GM12878 (cell line): ENCODE results near the gene MRPS23. TPM values are rescaled to one million over a fixed set of nuclear protein-coding genes. Genes with fewer than 3 reads are reported as not detected.

Experiments
- ATAC-seq: fragments of 200-7000 bp; cut with Tn5 transposase; 3 replicates; pipeline ENCODE4 v1.9.1; 2020; ENCODE audit warnings: mild to moderate bottlenecking, moderate library complexity
- BruUV-seq: library from RNA; stranded (reverse); fragments of 400-500 nt; replicated peaks from 2 replicates; lab custom pipeline; 2021; lab: Mats Ljungman, UMichigan
- CTCF ChIA-PET: fragments of 300-600 bp; sonication (Branson Sonifier 250); formaldehyde crosslinking; extraction: SDS; loops from one replicate; lab custom pipeline; 2021; ENCODE audit warnings: inconsistent platforms; lab: Yijun Ruan, JAX
- POLR2A ChIA-PET: fragments of 350-600 bp; formaldehyde crosslinking; extraction: SDS; loops from one replicate; lab custom pipeline; 2021; ENCODE audit warnings: inconsistent platforms; lab: Charles Lee
- RAD21 ChIA-PET: fragments of 300-600 bp; sonication (Branson Sonifier 250); formaldehyde crosslinking; loops from one replicate; lab custom pipeline; 2023; ENCODE audit warnings: antibody characterized with exemption; ENCODE audit not compliant: unreplicated experiment; lab: Charles Lee
- SMC1A ChIA-PET: fragments of 300-600 bp; sonication (Branson Sonifier 250); formaldehyde crosslinking; loops from one replicate; lab custom pipeline; 2023; ENCODE audit not compliant: unreplicated experiment, uncharacterized antibody; lab: Charles Lee
- DNase-seq: peaks from one replicate; pipeline ENCODE4 v3.0.0-alpha.2; 2011; ENCODE audit warnings: low read depth, low spot score
- FAIRE-seq: peaks from 3 replicates; lab custom pipeline; 2011; peaks lifted over from hg19 to GRCh38; lab: Jason Lieb, UNC
- H2AFZ ChIP-seq: 2 replicates; pipeline ENCODE4 v1.6.0; 2011; ENCODE audit warnings: low read depth, low read length, control low read depth; ENCODE audit not compliant: control insufficient read depth
- H3K27ac ChIP-seq: 2 replicates; pipeline ENCODE4 v1.5.1; 2011; ENCODE audit warnings: control low read depth; ENCODE audit not compliant: control insufficient read depth, insufficient read depth
- H3K27me3 ChIP-seq, 2 experiments: replicated peaks in 1 of 2; 2 replicates each; pipeline versions ENCODE4 v1.6.0 to v1.6.1; 2011; ENCODE audit warnings: low read length in 1 of 2; ENCODE audit not compliant: control insufficient read depth in 2 of 2, insufficient read depth in 2 of 2
- H3K36me3 ChIP-seq, 2 experiments: 2 replicates each; pipeline ENCODE4 v1.5.1; 2011; ENCODE audit warnings: low read length in 1 of 2; ENCODE audit not compliant: control insufficient read depth in 2 of 2, insufficient read depth in 2 of 2
- H3K4me1 ChIP-seq: 2 replicates; pipeline ENCODE4 v1.6.1; 2011; ENCODE audit warnings: mild to moderate bottlenecking, low read length, moderate library complexity, mixed read lengths; ENCODE audit not compliant: control insufficient read depth, insufficient read depth
- H3K4me2 ChIP-seq: 2 replicates; pipeline ENCODE4 v1.6.0; 2011; ENCODE audit warnings: control low read depth; ENCODE audit not compliant: control insufficient read depth, insufficient read depth
- H3K4me3 ChIP-seq: fragments of 200-600 bp; sonication (generic); 2 replicates; pipeline ENCODE4 v1.5.1; 2016
- H3K79me2 ChIP-seq: 2 replicates; pipeline ENCODE4 v1.6.0; 2011; ENCODE audit warnings: low read length; ENCODE audit not compliant: control insufficient read depth, insufficient read depth
- H3K9ac ChIP-seq: 2 replicates; pipeline ENCODE4 v1.8.0; 2011; ENCODE audit warnings: low read length, control low read depth, mixed read lengths; ENCODE audit not compliant: control insufficient read depth, insufficient read depth
- H3K9me3 ChIP-seq: replicated peaks from 3 replicates; pipeline ENCODE4 v1.5.1; 2011; ENCODE audit warnings: mild to moderate bottlenecking, low read length; ENCODE audit not compliant: control insufficient read depth, insufficient read depth
- H4K20me1 ChIP-seq: 2 replicates; pipeline ENCODE4 v1.6.0; 2011; ENCODE audit not compliant: control insufficient read depth, insufficient read depth
- BACH1 ChIP-seq: fragments of 450-650 bp; IDR thresholded peaks from 2 replicates; pipeline ENCODE4 v1.6.1; 2017; ENCODE audit warnings: mild to moderate bottlenecking, borderline replicate concordance
- CHD2 ChIP-seq: IDR thresholded peaks from 2 replicates; pipeline ENCODE4 v1.6.1; 2011; ENCODE audit warnings: low read depth, low read length, improper control_type of control experiment, borderline replicate concordance
- DPF2 ChIP-seq: fragments of 450-650 bp; IDR thresholded peaks from 2 replicates; pipeline ENCODE4 v1.6.1; 2017; ENCODE audit warnings: mild to moderate bottlenecking
- EGR1 ChIP-seq, 2 experiments: IDR thresholded peaks; 1 replicate in 1 of 2; 2 replicates in 1 of 2; pipeline ENCODE4 v1.6.1; 2011 to 2012; ENCODE audit warnings: low read depth in 2 of 2, low read length in 2 of 2, borderline replicate concordance in 1 of 2, mild to moderate bottlenecking in 1 of 2, moderate library complexity in 1 of 2
- GABPA ChIP-seq: IDR thresholded peaks from 2 replicates; pipeline ENCODE4 v1.6.1; 2014; ENCODE audit warnings: antibody characterized with exemption, low read depth, mild to moderate bottlenecking, inconsistent platforms
- MTA2 ChIP-seq: fragments of 450-650 bp; IDR thresholded peaks from 2 replicates; pipeline ENCODE4 v1.6.1; 2016; ENCODE audit warnings: low read depth, mild to moderate bottlenecking, moderate library complexity
- MTA3 ChIP-seq: IDR thresholded peaks from 2 replicates; pipeline ENCODE4 v1.6.1; 2012; ENCODE audit warnings: low read length, inconsistent platforms, borderline replicate concordance
- NR2C1 ChIP-seq: fragments of 450-650 bp; IDR thresholded peaks from 2 replicates; pipeline ENCODE4 v1.6.1; 2017; ENCODE audit warnings: antibody characterized with exemption, mild to moderate bottlenecking, moderate library complexity
- NR2C2 ChIP-seq: IDR thresholded peaks from 2 replicates; pipeline ENCODE4 v1.6.1; 2011; ENCODE audit warnings: borderline replicate concordance, low read depth; ENCODE audit not compliant: control insufficient read depth, insufficient read length
- POLR2AphosphoS5 ChIP-seq: IDR thresholded peaks from 2 replicates; pipeline ENCODE4 v1.6.1; 2011; ENCODE audit warnings: mild to moderate bottlenecking, low read length, inconsistent platforms
- RAD21 ChIP-seq: IDR thresholded peaks from 2 replicates; pipeline ENCODE4 v1.6.1; 2011; ENCODE audit warnings: mild to moderate bottlenecking, low read depth, low read length, moderate library complexity; ENCODE audit not compliant: insufficient read depth
- RELB ChIP-seq: fragments of 450-650 bp; IDR thresholded peaks from 2 replicates; pipeline ENCODE4 v1.6.1; 2017; ENCODE audit warnings: low read depth, mild to moderate bottlenecking, moderate library complexity
- SIN3A ChIP-seq: IDR thresholded peaks from 2 replicates; pipeline ENCODE4 v1.6.1; 2012; ENCODE audit warnings: low read depth, low read length, improper control_type of control experiment
- SIX5 ChIP-seq: IDR thresholded peaks from 2 replicates; pipeline ENCODE4 v1.6.1; 2011; ENCODE audit warnings: mild to moderate bottlenecking, low read depth, low read length, moderate library complexity; ENCODE audit not compliant: severe bottlenecking
- SP1 ChIP-seq: IDR thresholded peaks from one replicate; pipeline ENCODE4 v1.6.1; 2011; ENCODE audit warnings: low read depth, low read length
- ZNF217 ChIP-seq: fragments of 450-650 bp; IDR thresholded peaks from 2 replicates; pipeline ENCODE4 v1.6.1; 2017; ENCODE audit warnings: antibody characterized with exemption, mild to moderate bottlenecking
- WGBS: methylation state at CpG from one replicate; pipeline ENCODE4 v1.1.6; 2016; ENCODE audit warnings: low lambda C conversion rate; ENCODE audit not compliant: insufficient replicate concordance, insufficient coverage; ENCODE audit errors: missing lambda C conversion rate; 5-methylcytosine and 5-hydroxymethylcytosine counted together
- in situ Hi-C: fragments of 300-500 bp; cut with MboI; formaldehyde crosslinking; loops from 9 replicates; pipeline ENCODE4 v1.14.3; 2018; ENCODE audit warnings: mixed read lengths
- intact Hi-C: fragments of 100-400 bp; cut with micrococcal nuclease; formaldehyde crosslinking; loops from one replicate; pipeline ENCODE4 v1.14.2; 2022; ENCODE audit not compliant: unreplicated experiment
- polyA plus RNA-seq, 11 experiments: library from polyadenylated mRNA; depleted of rRNA in 4 of 11; unstranded in 6 of 11; stranded (reverse) in 5 of 11; fragments of >200 nt; fragmentation: Nextera tagmentation in 4 of 11; fragmentation: Illumina TruSeq in 1 of 11; extraction: Ambion mirVana in 4 of 11; extraction: Trizol in 1 of 11; gene quantifications; 1 replicate in 1 of 11; 2 replicates in 10 of 11; pipeline versions ENCODE4 v1.2.1 to v1.2.3, GENCODE V29; 2011 to 2016; ENCODE audit warnings: inconsistent platforms in 2 of 11, missing spikeins in 2 of 11, low read depth in 1 of 11
- total RNA-seq, 4 experiments: library from RNA; depleted of rRNA in 3 of 4; stranded (reverse); fragments of >200 nt in 3 of 4; fragmentation: Illumina TruSeq in 1 of 4; extraction: Trizol in 1 of 4; gene quantifications; 2 replicates each; pipeline versions ENCODE4 v1.2.1 to v1.2.3, GENCODE V29; 2013 to 2021
- TF ChIP-seq, protein P1 (sequence below): fragments of 450-650 bp; IDR thresholded peaks from 2 replicates; pipeline ENCODE4 v1.6.1; 2017; ENCODE audit warnings: mild to moderate bottlenecking, low read depth, inconsistent platforms; ENCODE audit not compliant: poor library complexity, severe bottlenecking
- TF ChIP-seq, protein P2 (sequence below): IDR thresholded peaks from 2 replicates; pipeline ENCODE4 v1.6.1; 2012; ENCODE audit warnings: low read depth, low read length, improper control_type of control experiment
- TF ChIP-seq, protein P3 (sequence below): IDR thresholded peaks from 2 replicates; pipeline ENCODE4 v1.6.1; 2012; ENCODE audit warnings: low read length, inconsistent platforms

The MRPS23 gene
- total and polyA plus RNA-seq, 10 of the 15 experiments (the other 5 are each of a cell fraction or from before 2014, with no cell fraction given) = 65.3 to 237 (median 87.9) TPM

- TF ChIP-seq MTA2 = no peak
- TF ChIP-seq, all 136 proteins: peak for 0
Observed at GRCh38 chr17:57818066-57818465, 31.8 kb downstream of the MRPS23 start (continued).

DNA sequence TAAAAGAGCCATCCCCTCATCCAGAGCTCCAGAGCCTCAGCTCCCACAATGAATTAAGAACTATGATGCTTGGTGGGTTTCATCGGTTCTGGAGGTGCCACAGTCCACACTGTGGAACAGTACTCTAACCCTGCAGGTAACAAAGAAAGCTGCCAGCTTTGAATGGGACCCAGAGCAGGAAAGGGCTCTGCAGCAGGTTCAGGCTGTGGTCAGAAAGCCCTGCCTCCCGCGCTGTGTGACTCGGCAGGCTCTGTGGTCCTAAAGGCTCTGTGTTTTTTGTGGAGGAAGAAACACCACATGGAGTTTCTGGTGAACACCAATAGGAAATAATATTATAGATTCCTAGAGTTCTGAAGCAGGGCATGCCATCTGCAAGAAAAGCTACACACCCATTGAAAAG, 32.5 kb downstream of the MRPS23 start:
- RAD21 ChIA-PET = no interaction called here
- H4K20me1 ChIP-seq = no peaks in the 10 kb centered on the region
- H3K4me1 ChIP-seq = no peaks in the 10 kb centered on the region
- H3K9ac ChIP-seq = no peak overlapping the region
- DNase-seq (no peak), ATAC-seq (no peak), FAIRE-seq (no peak)
- H3K4me2 ChIP-seq = no peak overlapping the region
- SMC1A ChIA-PET = no interaction called here
- no peaks in the 10 kb centered on the region for H3K9me3 ChIP-seq
- intact Hi-C loops (no loop called here), in situ Hi-C loops (no loop called here)
- H3K4me3 ChIP-seq = no peak overlapping the region
- no peaks in the 10 kb centered on the region for H3K79me2 ChIP-seq
- H3K27ac ChIP-seq = no peak overlapping the region
- H2AFZ ChIP-seq = no peak overlapping the region
- POLR2A ChIA-PET = no interaction called here
- BruUV-seq = no TSS peak
- WGBS = 69% methylated on average over 4 of the region's 4 CpGs
- H3K27me3 ChIP-seq = no peaks in the 10 kb centered on the region; a peak in 1 of 4 replicates
- CTCF ChIA-PET = interaction anchor here (0.6 to 7.2 kb wide), 4 partner anchors 14 to 36 kb away, joined by 3 to 55 read pairs (median 5); no protein-coding TSS in a partner anchor
- no peaks in the 10 kb centered on the region for H3K36me3 ChIP-seq
- TF ChIP-seq POLR2AphosphoS5 = no peak
- TF ChIP-seq, protein P1, sequence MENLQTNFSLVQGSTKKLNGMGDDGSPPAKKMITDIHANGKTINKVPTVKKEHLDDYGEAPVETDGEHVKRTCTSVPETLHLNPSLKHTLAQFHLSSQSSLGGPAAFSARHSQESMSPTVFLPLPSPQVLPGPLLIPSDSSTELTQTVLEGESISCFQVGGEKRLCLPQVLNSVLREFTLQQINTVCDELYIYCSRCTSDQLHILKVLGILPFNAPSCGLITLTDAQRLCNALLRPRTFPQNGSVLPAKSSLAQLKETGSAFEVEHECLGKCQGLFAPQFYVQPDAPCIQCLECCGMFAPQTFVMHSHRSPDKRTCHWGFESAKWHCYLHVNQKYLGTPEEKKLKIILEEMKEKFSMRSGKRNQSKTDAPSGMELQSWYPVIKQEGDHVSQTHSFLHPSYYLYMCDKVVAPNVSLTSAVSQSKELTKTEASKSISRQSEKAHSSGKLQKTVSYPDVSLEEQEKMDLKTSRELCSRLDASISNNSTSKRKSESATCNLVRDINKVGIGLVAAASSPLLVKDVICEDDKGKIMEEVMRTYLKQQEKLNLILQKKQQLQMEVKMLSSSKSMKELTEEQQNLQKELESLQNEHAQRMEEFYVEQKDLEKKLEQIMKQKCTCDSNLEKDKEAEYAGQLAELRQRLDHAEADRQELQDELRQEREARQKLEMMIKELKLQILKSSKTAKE = no peak
- TF ChIP-seq DPF2 = no peak
- TF ChIP-seq RELB = no peak
- TF ChIP-seq, protein P2, sequence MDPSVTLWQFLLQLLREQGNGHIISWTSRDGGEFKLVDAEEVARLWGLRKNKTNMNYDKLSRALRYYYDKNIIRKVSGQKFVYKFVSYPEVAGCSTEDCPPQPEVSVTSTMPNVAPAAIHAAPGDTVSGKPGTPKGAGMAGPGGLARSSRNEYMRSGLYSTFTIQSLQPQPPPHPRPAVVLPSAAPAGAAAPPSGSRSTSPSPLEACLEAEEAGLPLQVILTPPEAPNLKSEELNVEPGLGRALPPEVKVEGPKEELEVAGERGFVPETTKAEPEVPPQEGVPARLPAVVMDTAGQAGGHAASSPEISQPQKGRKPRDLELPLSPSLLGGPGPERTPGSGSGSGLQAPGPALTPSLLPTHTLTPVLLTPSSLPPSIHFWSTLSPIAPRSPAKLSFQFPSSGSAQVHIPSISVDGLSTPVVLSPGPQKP = no peak
- no peak for TF ChIP-seq RAD21
- no peak for TF ChIP-seq NR2C1
- TF ChIP-seq MTA3 = no peak
- no peak for TF ChIP-seq EGR1 (IDR thresholded peaks at IDR 0.05; ENCODE audit: borderline replicate concordance in 1 of 2, low read depth in 2 of 2, low read length in 2 of 2)
- TF ChIP-seq NR2C2 = no peak
- no peak for TF ChIP-seq BACH1
- TF ChIP-seq SP1 = no peak
- TF ChIP-seq SIX5 = no peak
- TF ChIP-seq, protein P3, sequence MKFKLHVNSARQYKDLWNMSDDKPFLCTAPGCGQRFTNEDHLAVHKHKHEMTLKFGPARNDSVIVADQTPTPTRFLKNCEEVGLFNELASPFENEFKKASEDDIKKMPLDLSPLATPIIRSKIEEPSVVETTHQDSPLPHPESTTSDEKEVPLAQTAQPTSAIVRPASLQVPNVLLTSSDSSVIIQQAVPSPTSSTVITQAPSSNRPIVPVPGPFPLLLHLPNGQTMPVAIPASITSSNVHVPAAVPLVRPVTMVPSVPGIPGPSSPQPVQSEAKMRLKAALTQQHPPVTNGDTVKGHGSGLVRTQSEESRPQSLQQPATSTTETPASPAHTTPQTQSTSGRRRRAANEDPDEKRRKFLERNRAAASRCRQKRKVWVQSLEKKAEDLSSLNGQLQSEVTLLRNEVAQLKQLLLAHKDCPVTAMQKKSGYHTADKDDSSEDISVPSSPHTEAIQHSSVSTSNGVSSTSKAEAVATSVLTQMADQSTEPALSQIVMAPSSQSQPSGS = no peak
- no peak for TF ChIP-seq CHD2
- TF ChIP-seq ZNF217 = no peak
- no peak for TF ChIP-seq GABPA
- no peak for TF ChIP-seq SIN3A
